D721Med (cell line): ENCODE data around the gene ADAMTS16.

Source experiments
- DNase-seq: peaks from one replicate; pipeline ENCODE4 v3.0.0; 2011; ENCODE audit warnings: low spot score; ENCODE audit not compliant: insufficient read length
- FAIRE-seq: peaks from 2 replicates; lab custom pipeline; 2011; peaks lifted over from hg19 to GRCh38; lab: Jason Lieb, UNC
- CTCF ChIP-seq: IDR thresholded peaks from 2 replicates; pipeline ENCODE4 v1.5.1; 2012; ENCODE audit warnings: mild to moderate bottlenecking, control low read depth; ENCODE audit not compliant: insufficient read depth; ENCODE audit errors: missing control alignments

The ADAMTS16 gene

GRCh38 chr5:5356765-5357164 is 216.6 kb downstream of the ADAMTS16 start:
- FAIRE-seq = no peak
- no peak for DNase-seq
- no peak for TF ChIP-seq CTCF

- TF ChIP-seq CTCF = no peak
- FAIRE-seq (no peak), DNase-seq (no peak)
Measured at GRCh38 chr5:5359618-5360017, 219.5 kb downstream of the ADAMTS16 start.

- no peak for TF ChIP-seq CTCF
- FAIRE-seq = no peak
Measured at GRCh38 chr5:5360363-5360940, 220.3 kb downstream of the ADAMTS16 start.

GRCh38 chr5:5360941-5361520 is 220.9 kb downstream of the ADAMTS16 start:
- no peak for FAIRE-seq
- DNase-seq = no peak
- no peak for TF ChIP-seq CTCF

More at GRCh38 chr5:5360363-5360940, 220.3 kb downstream of the ADAMTS16 start:
- DNase-seq = no peak

GRCh38 chr5:5363045-5363444 is 222.9 kb downstream of the ADAMTS16 start:
- no peak for DNase-seq
- FAIRE-seq = no peak
- TF ChIP-seq CTCF = no peak

GRCh38 chr5:5364932-5365331 is 224.8 kb downstream of the ADAMTS16 start:
- DNase-seq (no peak), FAIRE-seq (no peak)
- no peak for TF ChIP-seq CTCF

GRCh38 chr5:5367739-5368138 is 227.6 kb downstream of the ADAMTS16 start:
- FAIRE-seq = no peak
- no peak for TF ChIP-seq CTCF
- DNase-seq = no peak
